ENCODE measurements around the gene RNLS. TPM values are rescaled to one million over a fixed set of nuclear protein-coding genes. Genes with fewer than 3 reads are reported as not detected.
A peak's percentile ranks its signal among the peaks of the same experiment; 100 is the strongest.

RNLS gene
- polyA plus RNA-seq, 3 donors: 3.3 to 3.9 (median 3.7) TPM

- H3K27me3 Mint-ChIP-seq (ENCODE audit: low read depth in 3 of 3): peaks cover 0 to 1% (median 0%) of the 10 kb centered on the region in 3 donors
- no peak for DNase-seq
- no peak overlapping the region for H3K4me3 ChIP-seq (replicated peaks in 1 of 3; ENCODE audit: low read depth in 2 of 3, low read length in 3 of 3)
- intact Hi-C loops (cut with micrococcal nuclease): no loop called here
- H3K36me3 ChIP-seq (replicated peaks in 1 of 2; ENCODE audit: control insufficient read depth in 1 of 2, insufficient read depth in 2 of 2, low read length in 2 of 2): no peaks in the 10 kb centered on the region
- no peak overlapping the region for H3K4me3 Mint-ChIP-seq
- no peaks in the 10 kb centered on the region for H3K79me2 ChIP-seq (ENCODE audit: insufficient read depth, low read length)
- no peaks in the 10 kb centered on the region for H4K20me1 ChIP-seq (ENCODE audit: insufficient read depth, low read length)
- H3K9ac ChIP-seq (ENCODE audit: insufficient read depth, low read length, poor library complexity, severe bottlenecking): no peak overlapping the region
- H3K27me3 ChIP-seq (ENCODE audit: control insufficient read depth in 2 of 2, insufficient read depth in 2 of 2, low read length in 2 of 2): no peaks in the 10 kb centered on the region
- H3K9me3 ChIP-seq (replicated peaks in 1 of 2; ENCODE audit: control insufficient read depth in 1 of 2, insufficient read depth in 1 of 2, low read length in 2 of 2): no peaks in the 10 kb centered on the region
- H3K9me3 Mint-ChIP-seq: no peaks in the 10 kb centered on the region
- no peak overlapping the region for H3K27ac ChIP-seq (ENCODE audit: low read depth in 1 of 2, low read length in 2 of 2)
- no peak overlapping the region for H2AFZ ChIP-seq (ENCODE audit: insufficient read depth, low read depth, low read length, poor library complexity, severe bottlenecking)
- no peaks in the 10 kb centered on the region for H3K36me3 Mint-ChIP-seq
- H3K4me2 ChIP-seq (replicated peaks; ENCODE audit: extremely low read depth, low read length, poor library complexity, severe bottlenecking): no peak overlapping the region
- H3K27ac Mint-ChIP-seq: peak overlapping the region in 1 of 7 donors; percentile 6
- no peaks in the 10 kb centered on the region for H3K4me1 ChIP-seq (ENCODE audit: control insufficient read depth in 1 of 2, insufficient read depth in 2 of 2, low read length in 2 of 2)
- WGBS (ENCODE audit: insufficient coverage): 83% methylated on average over 1 of the region's 3 CpGs
- H3K4me1 Mint-ChIP-seq: peaks cover under 1% of the 10 kb centered on the region
- no peak for TF ChIP-seq CTCF (IDR thresholded peaks at IDR 0.05)
Observed at GRCh38 chr10:88508796-88509195, 74.3 kb downstream of the RNLS start.

DNA sequence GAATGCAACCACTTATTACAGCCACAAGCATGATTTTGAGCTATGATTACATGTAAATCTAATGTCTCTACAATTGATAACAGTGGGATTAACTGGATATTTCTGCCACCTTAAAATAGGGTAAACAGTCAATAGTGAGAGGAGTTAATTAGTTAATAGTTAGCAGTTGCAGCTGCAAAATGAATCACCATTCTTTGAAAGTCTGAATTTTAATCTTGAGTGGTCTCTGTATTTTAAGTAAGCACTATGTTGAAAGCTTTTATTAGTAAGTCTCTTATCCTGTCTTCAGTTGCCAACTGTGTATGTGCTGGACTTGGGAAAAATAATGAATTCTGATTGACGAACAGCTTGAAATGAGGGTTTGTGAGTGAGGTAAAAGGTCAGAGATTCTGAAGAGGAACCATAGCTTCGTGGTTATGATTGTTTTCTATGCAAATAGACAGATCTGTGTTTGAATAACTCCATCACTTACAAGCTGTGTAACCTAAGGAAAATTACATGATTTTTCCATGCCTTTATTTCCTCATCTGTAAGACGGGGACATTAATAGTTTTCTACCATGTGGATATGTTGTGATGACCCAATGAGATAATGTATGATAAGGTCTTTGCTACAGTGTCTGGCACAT, 75.2 kb downstream of the RNLS start:
- H3K9me3 Mint-ChIP-seq: peaks cover 0 to 2% (median 0%) of the 10 kb centered on the region in 7 donors

More for the DNA sequence above, 75.2 kb downstream of the RNLS start:
- DNase-seq: no peak
- Histone ChIP-seq H3K79me2 (ENCODE audit: insufficient read depth, low read length) (no peaks in the 10 kb centered on the region), H2AFZ (ENCODE audit: insufficient read depth, low read depth, low read length, poor library complexity, severe bottlenecking) (no peak overlapping the region), H3K4me2 (replicated peaks; ENCODE audit: extremely low read depth, low read length, poor library complexity, severe bottlenecking) (no peak overlapping the region), H3K36me3 (replicated peaks in 1 of 2; ENCODE audit: control insufficient read depth in 1 of 2, insufficient read depth in 2 of 2, low read length in 2 of 2) (no peaks in the 10 kb centered on the region), H3K9me3 (replicated peaks in 1 of 2; ENCODE audit: control insufficient read depth in 1 of 2, insufficient read depth in 1 of 2, low read length in 2 of 2) (no peaks in the 10 kb centered on the region), H3K27ac (ENCODE audit: low read depth in 1 of 2, low read length in 2 of 2) (no peak overlapping the region), H4K20me1 (ENCODE audit: insufficient read depth, low read length) (no peaks in the 10 kb centered on the region), H3K27me3 (ENCODE audit: control insufficient read depth in 2 of 2, insufficient read depth in 2 of 2, low read length in 2 of 2) (no peaks in the 10 kb centered on the region), H3K9ac (ENCODE audit: insufficient read depth, low read length, poor library complexity, severe bottlenecking) (no peak overlapping the region), H3K4me3 (replicated peaks in 1 of 3; ENCODE audit: low read depth in 2 of 3, low read length in 3 of 3) (no peak overlapping the region), H3K4me1 (ENCODE audit: control insufficient read depth in 1 of 2, insufficient read depth in 2 of 2, low read length in 2 of 2) (no peaks in the 10 kb centered on the region)
- peaks cover 0 to 1% (median 0%) of the 10 kb centered on the region in 3 donors for H3K27me3 Mint-ChIP-seq (ENCODE audit: low read depth in 3 of 3)
- WGBS (ENCODE audit: insufficient coverage): no CpG with 5 or more reads among the region's 3 CpGs
- peaks cover 8% of the 10 kb centered on the region for H3K4me1 Mint-ChIP-seq
- H3K36me3 Mint-ChIP-seq: no peaks in the 10 kb centered on the region
- no peak overlapping the region for H3K27ac Mint-ChIP-seq
- no peak overlapping the region for H3K4me3 Mint-ChIP-seq
- TF ChIP-seq CTCF (IDR thresholded peaks at IDR 0.05): no peak
- intact Hi-C loops (cut with micrococcal nuclease): no loop called here

All from CD14-positive monocyte (primary cell).